Uterus (tissue), 4 donors: ENCODE data around the gene ZMPSTE24. TPM values are rescaled to one million over a fixed set of nuclear protein-coding genes. Genes with fewer than 3 reads are reported as not detected.

ENCODE experiments used
- DNase-seq, 2 donors: peaks; one replicate each; pipeline ENCODE4 v3.0.0-alpha.2; 2019 to 2020
- H3K27ac ChIP-seq, 2 donors: fragments of 200-600 bp; sonication (generic); 1 replicate in 1 of 2; 2 replicates in 1 of 2; pipeline ENCODE4 v1.5.1; 2016 to 2018
- H3K27me3 ChIP-seq, 2 donors: fragments of 200-600 bp; sonication (generic); one replicate each; pipeline ENCODE4 v1.5.1; 2018 to 2019; ENCODE audit warnings: control low read depth in 1 of 2
- H3K36me3 ChIP-seq, 2 donors: fragments of 200-600 bp; sonication (generic); one replicate each; pipeline ENCODE4 v1.5.1; 2019; ENCODE audit warnings: control low read depth in 1 of 2
- H3K4me1 ChIP-seq, 2 donors: fragments of 200-600 bp; sonication (generic); one replicate each; pipeline ENCODE4 v1.5.1; 2018 to 2019; ENCODE audit warnings: control low read depth in 1 of 2
- H3K4me3 ChIP-seq, 2 donors: fragments of 200-600 bp; sonication (generic); 1 replicate in 1 of 2; 2 replicates in 1 of 2; pipeline ENCODE4 v1.5.1; 2018 to 2019; ENCODE audit warnings: mild to moderate bottlenecking in 1 of 2
- H3K9me3 ChIP-seq, 2 donors: fragments of 200-600 bp; sonication (generic); one replicate each; pipeline ENCODE4 v1.5.1; 2019; ENCODE audit warnings: control low read depth in 1 of 2
- CTCF ChIP-seq, 4 experiments: fragments of 200-600 bp in 2 of 4; fragments of 450-650 bp in 2 of 4; sonication (generic) in 2 of 4; IDR thresholded peaks; one replicate each; pipeline ENCODE4 v1.5.1; 2016 to 2019; ENCODE audit warnings: antibody characterized with exemption in 4 of 4, mild to moderate bottlenecking in 2 of 4, moderate library complexity in 1 of 4
- POLR2A ChIP-seq, 2 donors: fragments of 450-650 bp; IDR thresholded peaks; one replicate each; pipeline ENCODE4 v1.6.1; 2016; ENCODE audit warnings: antibody characterized with exemption in 2 of 2, mild to moderate bottlenecking in 1 of 2, moderate library complexity in 1 of 2
- intact Hi-C: fragments of 100-400 bp; cut with DNase I; formaldehyde crosslinking; loops from one replicate; pipeline ENCODE4 v1.15.1; 2023; ENCODE audit warnings: low total_unique reads
- total RNA-seq, 4 donors: library from RNA; depleted of rRNA in 3 of 4; stranded (reverse); fragments of >200 nt in 3 of 4; gene quantifications; one replicate each; pipeline versions ENCODE4 v1.1.0 to v1.2.4, GENCODE V29; 2014 to 2023
- donor health status: DM: yes; HTN: yes; CAD: no.

The ZMPSTE24 gene
- total RNA-seq, 4 donors from 2014 or later: 17.9 to 79.1 (median 56.2) TPM

DNA sequence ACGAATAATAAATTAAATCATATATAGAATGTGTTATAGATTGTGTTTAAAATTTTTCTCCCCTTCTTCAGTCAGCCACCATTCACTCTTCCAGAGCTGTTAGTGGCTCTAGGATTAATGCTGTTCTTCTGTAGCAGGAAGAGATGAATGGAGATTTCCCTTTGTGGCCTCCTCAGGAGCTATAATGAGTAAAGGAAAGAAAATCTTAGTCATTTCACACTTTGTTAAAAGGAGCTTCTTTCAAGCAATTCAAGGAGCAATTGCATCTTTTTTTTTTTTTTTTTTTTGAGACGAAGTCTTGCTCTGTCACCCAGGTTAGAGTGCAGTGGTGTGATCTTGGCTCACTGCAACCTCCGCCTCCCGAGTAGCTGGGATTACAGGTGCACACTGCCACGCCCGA, 34.0 kb upstream of the ZMPSTE24 start:
- H3K36me3 ChIP-seq: no peaks in the 10 kb centered on the region
- no peak for DNase-seq
- TF ChIP-seq CTCF (IDR thresholded peaks at IDR 0.05): no peak
- no peak for TF ChIP-seq POLR2A (IDR thresholded peaks at IDR 0.05)
- H3K9me3 ChIP-seq: no peaks in the 10 kb centered on the region
- H3K4me1 ChIP-seq: no peaks in the 10 kb centered on the region
- intact Hi-C loops: no loop called here
- H3K27me3 ChIP-seq: no peaks in the 10 kb centered on the region
- no peak overlapping the region for H3K4me3 ChIP-seq
- no peak overlapping the region for H3K27ac ChIP-seq

- Histone ChIP-seq H3K36me3 (no peaks in the 10 kb centered on the region), H3K4me3 (no peak overlapping the region), H3K4me1 (no peaks in the 10 kb centered on the region), H3K9me3 (no peaks in the 10 kb centered on the region), H3K27ac (no peak overlapping the region), H3K27me3 (no peaks in the 10 kb centered on the region)
- TF ChIP-seq CTCF (IDR thresholded peaks at IDR 0.05): no peak
- TF ChIP-seq POLR2A (IDR thresholded peaks at IDR 0.05): no peak
- DNase-seq: no peak
- intact Hi-C loops: no loop called here
Measured at GRCh38 chr1:40226192-40226591, 31.8 kb upstream of the ZMPSTE24 start.

- no peak for TF ChIP-seq POLR2A (IDR thresholded peaks at IDR 0.05)
- no peak for TF ChIP-seq CTCF (IDR thresholded peaks at IDR 0.05)
- H3K4me1 ChIP-seq: no peaks in the 10 kb centered on the region
- H3K4me3 ChIP-seq: no peak overlapping the region
- no peak overlapping the region for H3K27ac ChIP-seq
- H3K9me3 ChIP-seq: no peaks in the 10 kb centered on the region
- H3K36me3 ChIP-seq: no peaks in the 10 kb centered on the region
- no peak for DNase-seq
- H3K27me3 ChIP-seq: no peaks in the 10 kb centered on the region
- intact Hi-C loops: no loop called here
Measured at GRCh38 chr1:40232444-40232843, 25.6 kb upstream of the ZMPSTE24 start.

DNA sequence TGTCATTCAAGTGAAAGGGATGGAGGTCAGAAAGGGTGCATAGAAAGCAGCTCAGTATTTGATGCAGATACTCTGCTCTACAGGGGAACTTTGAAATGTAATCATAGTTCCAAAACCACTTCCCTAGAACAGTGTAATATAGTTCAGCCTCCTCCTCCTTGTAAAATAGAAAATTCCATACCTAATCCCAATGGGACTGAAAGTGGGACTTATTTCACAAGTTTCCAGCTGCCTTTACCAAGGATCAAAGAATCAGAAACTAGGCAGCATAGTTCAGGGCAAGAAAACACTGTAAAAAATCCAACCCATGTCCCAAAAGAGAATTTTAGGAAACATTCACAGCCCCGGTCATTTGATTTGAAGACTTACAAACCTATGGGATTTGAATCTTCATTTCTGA, 18.4 kb upstream of the ZMPSTE24 start:
- TF ChIP-seq POLR2A (IDR thresholded peaks at IDR 0.05) (no peak), CTCF (IDR thresholded peaks at IDR 0.05) (no peak)
- DNase-seq: no peak
- Histone ChIP-seq H3K4me1 (no peaks in the 10 kb centered on the region), H3K9me3 (no peaks in the 10 kb centered on the region), H3K27me3 (no peaks in the 10 kb centered on the region), H3K27ac (no peak overlapping the region), H3K36me3 (no peaks in the 10 kb centered on the region), H3K4me3 (no peak overlapping the region)
- intact Hi-C loops: no loop called here

DNA sequence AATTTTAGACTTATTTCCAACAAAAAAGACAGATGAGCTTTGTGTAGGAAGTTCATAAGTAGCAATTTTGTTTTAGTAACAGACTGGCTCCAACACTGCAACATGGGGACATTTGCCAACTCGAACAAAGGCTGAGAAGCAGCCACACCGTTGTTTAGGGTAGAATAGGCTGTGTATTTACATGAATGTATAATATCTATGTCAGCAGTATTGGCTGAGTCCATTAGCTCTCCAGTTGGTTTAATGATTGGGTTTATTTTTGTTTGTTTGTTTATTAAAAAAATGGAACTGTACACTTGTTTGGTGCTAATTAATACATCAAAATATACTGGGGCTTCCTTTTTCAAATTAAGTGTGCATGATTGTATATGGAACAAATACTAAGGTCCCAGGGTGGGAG, 17.6 kb upstream of the ZMPSTE24 start:
- no peak overlapping the region for H3K4me3 ChIP-seq
- TF ChIP-seq CTCF (IDR thresholded peaks at IDR 0.05): no peak
- TF ChIP-seq POLR2A (IDR thresholded peaks at IDR 0.05): no peak
- no peak for DNase-seq
- no peak overlapping the region for H3K27ac ChIP-seq
- no peaks in the 10 kb centered on the region for H3K27me3 ChIP-seq
- intact Hi-C loops: no loop called here
- H3K9me3 ChIP-seq: no peaks in the 10 kb centered on the region
- no peaks in the 10 kb centered on the region for H3K36me3 ChIP-seq
- no peaks in the 10 kb centered on the region for H3K4me1 ChIP-seq
